HepG2 (cell line): ENCODE data around the gene CLEC16A. TPM values are rescaled to one million over a fixed set of nuclear protein-coding genes. Genes with fewer than 3 reads are reported as not detected.

Experiments used
- ATAD3A ChIP-seq: sonication (generic); formaldehyde crosslinking; IDR thresholded peaks from 2 replicates; pipeline ENCODE4 v1.4.0; 2020; ENCODE audit warnings: missing genetic modification reagents
- ETV6 ChIP-seq: sonication (generic); formaldehyde crosslinking; conservative IDR thresholded peaks from 2 replicates; pipeline ENCODE4 v1.4.0; 2020; ENCODE audit warnings: missing genetic modification reagents
- GLI4 ChIP-seq: sonication (generic); formaldehyde crosslinking; IDR thresholded peaks from 2 replicates; pipeline ENCODE4 v1.5.1; 2020; ENCODE audit warnings: missing genetic modification reagents, mild to moderate bottlenecking, moderate library complexity, borderline replicate concordance
- HCFC1 ChIP-seq: fragments of 150-350 bp; IDR thresholded peaks from 2 replicates; pipeline ENCODE4 v1.6.1; 2014; ENCODE audit warnings: low read depth, low read length
- JUN ChIP-seq: sonication (generic); formaldehyde crosslinking; IDR thresholded peaks from 2 replicates; pipeline ENCODE4 v1.4.0; 2020; ENCODE audit warnings: mild to moderate bottlenecking, missing genetic modification reagents
- NCOA1 ChIP-seq: sonication (generic); formaldehyde crosslinking; IDR thresholded peaks from 2 replicates; pipeline ENCODE4 v1.9.0; 2021; ENCODE audit warnings: missing genetic modification reagents
- SATB2 ChIP-seq: sonication (generic); formaldehyde crosslinking; IDR thresholded peaks from 2 replicates; pipeline ENCODE4 v1.5.0; 2020; ENCODE audit warnings: missing genetic modification reagents
- SIX1 ChIP-seq: sonication (generic); formaldehyde crosslinking; IDR thresholded peaks from 2 replicates; pipeline ENCODE4 v1.4.0; 2020; ENCODE audit warnings: missing genetic modification reagents, borderline replicate concordance
- SP5 ChIP-seq: IDR thresholded peaks from 2 replicates; pipeline ENCODE4 v1.6.1; 2016; ENCODE audit warnings: low read depth, borderline replicate concordance
- TFAP4 ChIP-seq: sonication (generic); IDR thresholded peaks from 2 replicates; pipeline ENCODE4 v1.6.1; 2016; ENCODE audit warnings: low read depth, borderline replicate concordance
- ZNF17 ChIP-seq: sonication (generic); formaldehyde crosslinking; IDR thresholded peaks from 2 replicates; pipeline ENCODE4 v1.5.0; 2020; ENCODE audit warnings: mild to moderate bottlenecking, missing genetic modification reagents
- ZNF264 ChIP-seq: sonication (generic); formaldehyde crosslinking; IDR thresholded peaks from 2 replicates; pipeline ENCODE4 v1.4.0; 2020; ENCODE audit warnings: missing genetic modification reagents
- ZNF280D ChIP-seq: sonication (generic); formaldehyde crosslinking; IDR thresholded peaks from 2 replicates; pipeline ENCODE4 v1.5.1; 2020; ENCODE audit warnings: mild to moderate bottlenecking, missing genetic modification reagents
- ZNF30 ChIP-seq: sonication (generic); formaldehyde crosslinking; IDR thresholded peaks from 2 replicates; pipeline ENCODE4 v1.5.0; 2020; ENCODE audit warnings: mild to moderate bottlenecking, missing genetic modification reagents
- polyA plus RNA-seq, 8 experiments: library from polyadenylated mRNA; depleted of rRNA in 3 of 8; stranded (reverse) in 7 of 8; unstranded in 1 of 8; fragments of >200 nt; fragmentation: Illumina TruSeq in 4 of 8; extraction: Trizol in 4 of 8; gene quantifications; 2 replicates each; pipeline versions ENCODE4 v1.2.1 to v1.2.3, GENCODE V29; 2011 to 2016; ENCODE audit warnings: low read depth in 4 of 8, missing spikeins in 1 of 8, mixed read lengths in 1 of 8; ENCODE audit not compliant: insufficient read depth in 1 of 8
- total RNA-seq, 5 experiments: library from RNA; depleted of rRNA; stranded (reverse); fragments of >200 nt; fragmentation: Illumina TruSeq; extraction: Trizol; gene quantifications; 2 replicates each; pipeline ENCODE4 v1.2.3, GENCODE V29; 2016; ENCODE audit warnings: low read depth in 1 of 5
- TF ChIP-seq, protein P1 (sequence below): sonication (generic); formaldehyde crosslinking; IDR thresholded peaks from 2 replicates; pipeline ENCODE4 v1.9.0; 2021; ENCODE audit warnings: missing genetic modification reagents, borderline replicate concordance
- TF ChIP-seq, protein P2 (sequence below): sonication (generic); formaldehyde crosslinking; IDR thresholded peaks from 2 replicates; pipeline ENCODE4 v1.8.1; 2023; ENCODE audit warnings: mild to moderate bottlenecking, missing genetic modification reagents
- TF ChIP-seq, protein P3 (sequence below): sonication (generic); formaldehyde crosslinking; IDR thresholded peaks from 2 replicates; pipeline ENCODE4 v1.5.1; 2020; ENCODE audit warnings: mild to moderate bottlenecking, moderate library complexity, missing genetic modification reagents

CLEC16A gene
- total and polyA plus RNA-seq, 2 of the 13 experiments (the other 11 are each of a cell fraction or from before 2014, with no cell fraction given) = 8.5 to 10.3 TPM

DNA sequence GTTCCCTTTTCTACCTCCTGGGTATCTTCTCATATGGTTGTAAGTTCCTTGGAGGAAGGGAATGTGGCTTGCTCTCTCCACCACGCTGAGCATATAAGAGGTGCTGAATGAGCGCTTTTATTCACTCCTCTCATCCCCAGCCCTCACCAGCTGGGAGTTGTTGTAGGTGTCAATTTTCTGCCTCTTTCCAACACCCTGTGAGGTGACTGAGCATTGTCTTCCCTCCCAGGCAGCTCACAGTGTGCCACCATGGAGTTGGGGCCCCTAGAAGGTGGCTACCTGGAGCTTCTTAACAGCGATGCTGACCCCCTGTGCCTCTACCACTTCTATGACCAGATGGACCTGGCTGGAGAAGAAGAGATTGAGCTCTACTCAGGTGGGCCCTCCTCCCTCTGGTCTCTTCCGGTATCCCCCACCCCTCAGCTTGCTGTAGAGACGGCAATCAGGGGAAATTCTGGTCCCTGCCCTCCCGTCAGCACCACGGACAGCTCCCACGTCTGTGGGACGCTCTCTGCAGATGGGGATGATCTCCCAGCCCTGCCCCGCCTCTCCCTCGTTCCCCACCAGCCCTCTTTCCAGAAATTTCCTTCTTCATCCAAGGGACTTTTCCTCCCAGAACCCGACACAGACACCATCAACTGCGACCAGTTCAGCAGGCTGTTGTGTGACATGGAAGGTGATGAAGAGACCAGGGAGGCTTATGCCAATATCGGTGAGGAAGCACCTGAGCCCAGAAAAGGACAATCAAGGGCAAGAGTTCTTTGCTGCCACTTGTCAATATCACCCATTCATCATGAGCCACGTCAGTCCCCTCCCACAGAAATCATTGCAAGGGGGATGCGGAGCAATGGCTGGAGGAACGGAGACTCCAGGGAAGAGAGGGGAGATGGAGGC, 49.1 kb upstream of the CLEC16A start (continued):
- TF ChIP-seq GLI4 = peak; percentile 97
- peak; percentile 17; the same call in 1 of the 2 replicates for TF ChIP-seq HCFC1
- peak; percentile 84; the same call in 1 of the 2 replicates for TF ChIP-seq SATB2 (CRISPR knock-in tag)
- TF ChIP-seq TFAP4 = no peak
- TF ChIP-seq NCOA1 (CRISPR knock-in tag) = no peak
- TF ChIP-seq ZNF280D (CRISPR knock-in tag) = peak; percentile 78; the same call in 1 of the 2 replicates
- TF ChIP-seq SP5 (CRISPR knock-in tag) = peak; percentile 49; the same call in 1 of the 2 replicates
- no peak for TF ChIP-seq SIX1 (CRISPR knock-in tag)
- TF ChIP-seq, protein P1, sequence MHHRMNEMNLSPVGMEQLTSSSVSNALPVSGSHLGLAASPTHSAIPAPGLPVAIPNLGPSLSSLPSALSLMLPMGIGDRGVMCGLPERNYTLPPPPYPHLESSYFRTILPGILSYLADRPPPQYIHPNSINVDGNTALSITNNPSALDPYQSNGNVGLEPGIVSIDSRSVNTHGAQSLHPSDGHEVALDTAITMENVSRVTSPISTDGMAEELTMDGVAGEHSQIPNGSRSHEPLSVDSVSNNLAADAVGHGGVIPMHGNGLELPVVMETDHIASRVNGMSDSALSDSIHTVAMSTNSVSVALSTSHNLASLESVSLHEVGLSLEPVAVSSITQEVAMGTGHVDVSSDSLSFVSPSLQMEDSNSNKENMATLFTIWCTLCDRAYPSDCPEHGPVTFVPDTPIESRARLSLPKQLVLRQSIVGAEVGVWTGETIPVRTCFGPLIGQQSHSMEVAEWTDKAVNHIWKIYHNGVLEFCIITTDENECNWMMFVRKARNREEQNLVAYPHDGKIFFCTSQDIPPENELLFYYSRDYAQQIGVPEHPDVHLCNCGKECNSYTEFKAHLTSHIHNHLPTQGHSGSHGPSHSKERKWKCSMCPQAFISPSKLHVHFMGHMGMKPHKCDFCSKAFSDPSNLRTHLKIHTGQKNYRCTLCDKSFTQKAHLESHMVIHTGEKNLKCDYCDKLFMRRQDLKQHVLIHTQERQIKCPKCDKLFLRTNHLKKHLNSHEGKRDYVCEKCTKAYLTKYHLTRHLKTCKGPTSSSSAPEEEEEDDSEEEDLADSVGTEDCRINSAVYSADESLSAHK (CRISPR knock-in tag) = peak; percentile 92; the same call in 1 of the 2 replicates
- peak; percentile 84; the same call in 1 of the 2 replicates for TF ChIP-seq ZNF264 (CRISPR knock-in tag)
- TF ChIP-seq ETV6 (CRISPR knock-in tag) = peak; percentile 88
- TF ChIP-seq, protein P2, sequence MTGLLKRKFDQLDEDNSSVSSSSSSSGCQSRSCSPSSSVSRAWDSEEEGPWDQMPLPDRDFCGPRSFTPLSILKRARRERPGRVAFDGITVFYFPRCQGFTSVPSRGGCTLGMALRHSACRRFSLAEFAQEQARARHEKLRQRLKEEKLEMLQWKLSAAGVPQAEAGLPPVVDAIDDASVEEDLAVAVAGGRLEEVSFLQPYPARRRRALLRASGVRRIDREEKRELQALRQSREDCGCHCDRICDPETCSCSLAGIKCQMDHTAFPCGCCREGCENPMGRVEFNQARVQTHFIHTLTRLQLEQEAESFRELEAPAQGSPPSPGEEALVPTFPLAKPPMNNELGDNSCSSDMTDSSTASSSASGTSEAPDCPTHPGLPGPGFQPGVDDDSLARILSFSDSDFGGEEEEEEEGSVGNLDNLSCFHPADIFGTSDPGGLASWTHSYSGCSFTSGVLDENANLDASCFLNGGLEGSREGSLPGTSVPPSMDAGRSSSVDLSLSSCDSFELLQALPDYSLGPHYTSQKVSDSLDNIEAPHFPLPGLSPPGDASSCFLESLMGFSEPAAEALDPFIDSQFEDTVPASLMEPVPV = no peak
- no peak; the same call in 1 of the 2 replicates for TF ChIP-seq JUN (CRISPR knock-in tag)
- TF ChIP-seq, protein P3, sequence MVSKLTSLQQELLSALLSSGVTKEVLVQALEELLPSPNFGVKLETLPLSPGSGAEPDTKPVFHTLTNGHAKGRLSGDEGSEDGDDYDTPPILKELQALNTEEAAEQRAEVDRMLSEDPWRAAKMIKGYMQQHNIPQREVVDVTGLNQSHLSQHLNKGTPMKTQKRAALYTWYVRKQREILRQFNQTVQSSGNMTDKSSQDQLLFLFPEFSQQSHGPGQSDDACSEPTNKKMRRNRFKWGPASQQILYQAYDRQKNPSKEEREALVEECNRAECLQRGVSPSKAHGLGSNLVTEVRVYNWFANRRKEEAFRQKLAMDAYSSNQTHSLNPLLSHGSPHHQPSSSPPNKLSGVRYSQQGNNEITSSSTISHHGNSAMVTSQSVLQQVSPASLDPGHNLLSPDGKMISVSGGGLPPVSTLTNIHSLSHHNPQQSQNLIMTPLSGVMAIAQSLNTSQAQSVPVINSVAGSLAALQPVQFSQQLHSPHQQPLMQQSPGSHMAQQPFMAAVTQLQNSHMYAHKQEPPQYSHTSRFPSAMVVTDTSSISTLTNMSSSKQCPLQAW (CRISPR knock-in tag) = peak; percentile 58; the same call in 1 of the 2 replicates
- no peak for TF ChIP-seq ZNF17
- TF ChIP-seq ZNF30 (CRISPR knock-in tag) = no peak
- no peak for TF ChIP-seq ATAD3A
